ENCODE measurements around the gene FAM169A. TPM values are rescaled to one million over a fixed set of nuclear protein-coding genes. Genes with fewer than 3 reads are reported as not detected.
A peak's percentile ranks its signal among the peaks of the same experiment; 100 is the strongest.

FAM169A gene
- total RNA-seq, 4 donors from 2014 or later: 0.15 to 3.1 (median 0.83) TPM

DNA sequence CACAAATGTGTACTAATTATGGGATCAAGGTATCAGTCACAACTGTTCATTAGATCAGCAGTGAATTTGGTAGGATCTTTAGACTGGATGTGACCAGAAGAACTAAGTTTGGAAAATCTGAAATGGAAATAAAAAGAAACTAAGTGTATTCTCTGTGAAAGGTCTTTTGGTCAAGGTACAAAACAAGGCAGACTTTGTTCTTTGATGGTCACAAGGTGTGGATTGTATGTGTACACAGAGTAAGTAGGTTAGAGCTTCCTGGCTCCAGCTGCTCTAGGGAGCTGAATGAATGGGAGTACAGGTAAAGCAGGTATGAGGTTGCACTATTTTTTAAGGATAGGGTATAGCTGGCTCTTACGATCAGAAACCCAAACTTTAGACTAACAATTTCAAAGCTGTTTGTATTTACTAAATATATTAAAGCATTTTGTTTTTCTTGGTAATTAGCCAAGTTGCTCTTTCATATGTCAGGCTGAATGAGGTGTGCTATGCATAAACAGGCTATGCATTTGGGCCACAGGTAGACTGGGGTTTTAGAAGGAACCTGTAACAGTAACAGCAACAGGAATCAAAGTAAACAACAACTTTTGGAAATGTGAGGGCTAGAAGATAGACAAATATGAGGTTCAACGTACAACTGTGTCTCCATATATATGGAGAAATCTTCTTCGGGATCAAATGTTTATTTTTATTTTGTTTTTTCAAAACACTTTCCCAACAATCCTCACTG lies 32.5 kb downstream of the FAM169A start:
- WGBS: 89% methylated on average over 3 of the region's 3 CpGs
- DNase-seq (ENCODE audit: low spot score in 2 of 2): no peak
- TF ChIP-seq, protein P1, sequence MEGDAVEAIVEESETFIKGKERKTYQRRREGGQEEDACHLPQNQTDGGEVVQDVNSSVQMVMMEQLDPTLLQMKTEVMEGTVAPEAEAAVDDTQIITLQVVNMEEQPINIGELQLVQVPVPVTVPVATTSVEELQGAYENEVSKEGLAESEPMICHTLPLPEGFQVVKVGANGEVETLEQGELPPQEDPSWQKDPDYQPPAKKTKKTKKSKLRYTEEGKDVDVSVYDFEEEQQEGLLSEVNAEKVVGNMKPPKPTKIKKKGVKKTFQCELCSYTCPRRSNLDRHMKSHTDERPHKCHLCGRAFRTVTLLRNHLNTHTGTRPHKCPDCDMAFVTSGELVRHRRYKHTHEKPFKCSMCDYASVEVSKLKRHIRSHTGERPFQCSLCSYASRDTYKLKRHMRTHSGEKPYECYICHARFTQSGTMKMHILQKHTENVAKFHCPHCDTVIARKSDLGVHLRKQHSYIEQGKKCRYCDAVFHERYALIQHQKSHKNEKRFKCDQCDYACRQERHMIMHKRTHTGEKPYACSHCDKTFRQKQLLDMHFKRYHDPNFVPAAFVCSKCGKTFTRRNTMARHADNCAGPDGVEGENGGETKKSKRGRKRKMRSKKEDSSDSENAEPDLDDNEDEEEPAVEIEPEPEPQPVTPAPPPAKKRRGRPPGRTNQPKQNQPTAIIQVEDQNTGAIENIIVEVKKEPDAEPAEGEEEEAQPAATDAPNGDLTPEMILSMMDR (IDR thresholded peaks at IDR 0.05): no peak

DNA sequence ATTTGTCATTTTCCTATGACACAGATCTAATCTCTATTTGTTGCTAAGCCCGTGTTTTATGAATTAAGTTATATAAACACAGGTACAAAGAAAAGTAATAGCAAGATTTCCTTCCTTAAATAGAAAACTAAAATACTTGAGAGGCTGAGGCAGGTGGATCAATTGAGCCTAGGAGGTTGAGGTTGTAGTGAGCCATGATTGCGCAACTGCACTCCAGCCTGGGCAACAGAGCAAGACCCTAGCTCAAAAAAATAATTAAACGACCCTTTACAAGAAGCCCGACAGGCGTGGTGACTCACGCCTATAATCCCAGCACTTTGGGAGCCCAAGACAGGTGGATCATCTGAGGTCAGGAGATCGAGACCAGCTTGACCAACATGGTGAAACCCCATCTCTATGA lies 36.8 kb downstream of the FAM169A start:
- Histone ChIP-seq H3K9me3 (no peaks in the 10 kb centered on the region), H3K4me1 (no peaks in the 10 kb centered on the region), H3K36me3 (no peaks in the 10 kb centered on the region), H3K27ac (no peak overlapping the region), H3K27me3 (no peaks in the 10 kb centered on the region), H3K4me3 (no peak overlapping the region)
- TF ChIP-seq POLR2A (IDR thresholded peaks at IDR 0.05) (no peak), EP300 (IDR thresholded peaks at IDR 0.05) (no peak), POLR2AphosphoS5 (IDR thresholded peaks at IDR 0.05) (no peak)
- TF ChIP-seq, protein P1 (IDR thresholded peaks at IDR 0.05): no peak
- WGBS: 98% methylated on average over 7 of the region's 7 CpGs
- no peak for DNase-seq (ENCODE audit: low spot score in 2 of 2)

More for the DNA sequence above, 32.5 kb downstream of the FAM169A start:
- H3K36me3 ChIP-seq: no peaks in the 10 kb centered on the region
- peak overlapping the region; percentile 17 for H3K27ac ChIP-seq
- H3K4me1 ChIP-seq: no peaks in the 10 kb centered on the region
- no peak overlapping the region for H3K4me3 ChIP-seq
- H3K9me3 ChIP-seq: no peaks in the 10 kb centered on the region
- no peaks in the 10 kb centered on the region for H3K27me3 ChIP-seq

DNA sequence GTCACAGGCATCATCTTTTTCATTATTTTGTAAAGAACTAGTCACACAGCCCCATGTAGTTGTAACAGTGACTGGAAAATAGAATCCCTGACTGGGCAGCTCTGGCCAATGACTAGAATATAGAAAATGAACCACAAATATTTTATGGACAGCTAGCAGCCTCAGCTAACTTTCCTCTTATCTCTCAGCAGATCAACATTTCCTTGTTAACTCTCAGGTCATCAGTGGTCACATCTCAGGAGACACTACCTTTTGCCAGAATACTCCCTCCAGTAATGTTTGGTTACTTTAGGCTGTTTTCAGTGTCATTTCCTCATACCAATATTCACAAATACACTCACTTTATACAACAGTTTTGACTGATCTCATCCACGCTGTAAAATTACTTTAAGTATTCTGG lies 43.9 kb downstream of the FAM169A start:
- H3K27ac ChIP-seq: no peak overlapping the region
- no peaks in the 10 kb centered on the region for H3K27me3 ChIP-seq
- 92% methylated on average over 1 of the region's 1 CpG for WGBS
- no peaks in the 10 kb centered on the region for H3K4me1 ChIP-seq
- TF ChIP-seq EP300 (IDR thresholded peaks at IDR 0.05): no peak
- TF ChIP-seq, protein P1 (IDR thresholded peaks at IDR 0.05): no peak
- TF ChIP-seq POLR2A (IDR thresholded peaks at IDR 0.05): no peak
- no peak for TF ChIP-seq POLR2AphosphoS5 (IDR thresholded peaks at IDR 0.05)
- no peak for DNase-seq (ENCODE audit: low spot score in 2 of 2)
- H3K9me3 ChIP-seq: no peaks in the 10 kb centered on the region
- no peaks in the 10 kb centered on the region for H3K36me3 ChIP-seq
- no peak overlapping the region for H3K4me3 ChIP-seq

- TF ChIP-seq EP300 (IDR thresholded peaks at IDR 0.05): no peak
- TF ChIP-seq POLR2AphosphoS5 (IDR thresholded peaks at IDR 0.05): no peak
- no peak for TF ChIP-seq POLR2A (IDR thresholded peaks at IDR 0.05)
- TF ChIP-seq, protein P1 (IDR thresholded peaks at IDR 0.05): no peak
- no peak overlapping the region for H3K4me3 ChIP-seq
- H3K36me3 ChIP-seq: no peaks in the 10 kb centered on the region
- no peak overlapping the region for H3K27ac ChIP-seq
- H3K27me3 ChIP-seq: no peaks in the 10 kb centered on the region
- DNase-seq (ENCODE audit: low spot score in 2 of 2): no peak
- no peaks in the 10 kb centered on the region for H3K9me3 ChIP-seq
- H3K4me1 ChIP-seq: no peaks in the 10 kb centered on the region
- 68% methylated on average over 1 of the region's 1 CpG for WGBS
Measured at GRCh38 chr5:74816875-74817274, 49.3 kb downstream of the FAM169A start.

- TF ChIP-seq POLR2A (IDR thresholded peaks at IDR 0.05) (no peak), EP300 (IDR thresholded peaks at IDR 0.05) (no peak), POLR2AphosphoS5 (IDR thresholded peaks at IDR 0.05) (no peak)
- TF ChIP-seq, protein P1 (IDR thresholded peaks at IDR 0.05): no peak
- Histone ChIP-seq H3K9me3 (no peaks in the 10 kb centered on the region), H3K27ac (no peak overlapping the region), H3K36me3 (no peaks in the 10 kb centered on the region), H3K4me1 (no peaks in the 10 kb centered on the region), H3K27me3 (no peaks in the 10 kb centered on the region), H3K4me3 (no peak overlapping the region)
- 58% methylated on average over 4 of the region's 4 CpGs for WGBS
- no peak for DNase-seq (ENCODE audit: low spot score in 2 of 2)
Measured at GRCh38 chr5:74810915-74811314, 55.3 kb downstream of the FAM169A start.

Data from suprapubic skin (tissue), 4 donors.